A673 (cell line): Measurements from ENCODE around the gene ITPR1.

ENCODE experiments used
- CTCF ChIP-seq: fragments of 300-800, 200-600 bp; sonication (generic); conservative IDR thresholded peaks from 2 replicates; pipeline ENCODE4 v1.5.1; 2017; ENCODE audit warnings: low read depth, mild to moderate bottlenecking, antibody characterized with exemption, low read length, moderate library complexity, mixed read lengths
- EZH2 ChIP-seq: fragments of 200-600 bp; sonication (generic); IDR thresholded peaks from 2 replicates; pipeline ENCODE4 v1.6.1; 2017; ENCODE audit warnings: borderline replicate concordance, low read depth, mild to moderate bottlenecking, mixed read lengths, antibody characterized with exemption, low read length; ENCODE audit not compliant: poor library complexity, severe bottlenecking

GRCh38 chr3:4829031-4829394 lies 335.9 kb downstream of the ITPR1 start:
- TF ChIP-seq CTCF = no peak
- no peak for TF ChIP-seq EZH2
